Measurements from ENCODE around the gene IFIT2. TPM values are rescaled to one million over a fixed set of nuclear protein-coding genes. Genes with fewer than 3 reads are reported as not detected.

Gene IFIT2
- total RNA-seq, 4 donors from 2014 or later = 0.67 to 2.2 (median 1.9) TPM

DNA sequence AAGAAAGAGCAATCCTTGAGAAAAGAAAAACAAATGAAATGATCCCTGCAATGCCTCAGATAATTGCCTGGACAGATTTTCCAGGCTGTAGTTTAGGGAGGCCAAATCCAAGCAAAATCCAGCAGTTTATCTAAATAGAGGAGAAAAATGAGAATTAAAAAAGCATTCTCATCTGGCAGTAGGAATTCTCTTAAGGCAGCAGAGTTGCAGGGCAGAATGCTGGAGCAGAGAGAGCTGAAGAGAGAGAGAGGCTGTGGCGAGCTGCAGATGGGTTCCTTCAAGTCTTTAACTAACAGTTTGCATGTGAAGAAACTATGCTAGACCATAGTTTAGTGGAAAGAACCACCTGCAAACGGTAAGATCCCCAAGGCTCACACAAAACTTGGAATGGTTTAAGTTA, 44.3 kb upstream of the IFIT2 start:
- DNase-seq (ENCODE audit: low spot score in 2 of 2) = no peak
- no peak for TF ChIP-seq POLR2A (IDR thresholded peaks at IDR 0.05)
- TF ChIP-seq, protein P1, sequence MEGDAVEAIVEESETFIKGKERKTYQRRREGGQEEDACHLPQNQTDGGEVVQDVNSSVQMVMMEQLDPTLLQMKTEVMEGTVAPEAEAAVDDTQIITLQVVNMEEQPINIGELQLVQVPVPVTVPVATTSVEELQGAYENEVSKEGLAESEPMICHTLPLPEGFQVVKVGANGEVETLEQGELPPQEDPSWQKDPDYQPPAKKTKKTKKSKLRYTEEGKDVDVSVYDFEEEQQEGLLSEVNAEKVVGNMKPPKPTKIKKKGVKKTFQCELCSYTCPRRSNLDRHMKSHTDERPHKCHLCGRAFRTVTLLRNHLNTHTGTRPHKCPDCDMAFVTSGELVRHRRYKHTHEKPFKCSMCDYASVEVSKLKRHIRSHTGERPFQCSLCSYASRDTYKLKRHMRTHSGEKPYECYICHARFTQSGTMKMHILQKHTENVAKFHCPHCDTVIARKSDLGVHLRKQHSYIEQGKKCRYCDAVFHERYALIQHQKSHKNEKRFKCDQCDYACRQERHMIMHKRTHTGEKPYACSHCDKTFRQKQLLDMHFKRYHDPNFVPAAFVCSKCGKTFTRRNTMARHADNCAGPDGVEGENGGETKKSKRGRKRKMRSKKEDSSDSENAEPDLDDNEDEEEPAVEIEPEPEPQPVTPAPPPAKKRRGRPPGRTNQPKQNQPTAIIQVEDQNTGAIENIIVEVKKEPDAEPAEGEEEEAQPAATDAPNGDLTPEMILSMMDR (IDR thresholded peaks at IDR 0.05) = no peak
- intact Hi-C loops (cut with DNase I; ENCODE audit: low total_unique reads) = no loop called here
- H3K4me3 ChIP-seq (ENCODE audit: low read depth, poor library complexity, severe bottlenecking) = no peak overlapping the region
- 44 to 62% methylated on average over 2 of the region's 2 CpGs for WGBS, 2 donors

DNA sequence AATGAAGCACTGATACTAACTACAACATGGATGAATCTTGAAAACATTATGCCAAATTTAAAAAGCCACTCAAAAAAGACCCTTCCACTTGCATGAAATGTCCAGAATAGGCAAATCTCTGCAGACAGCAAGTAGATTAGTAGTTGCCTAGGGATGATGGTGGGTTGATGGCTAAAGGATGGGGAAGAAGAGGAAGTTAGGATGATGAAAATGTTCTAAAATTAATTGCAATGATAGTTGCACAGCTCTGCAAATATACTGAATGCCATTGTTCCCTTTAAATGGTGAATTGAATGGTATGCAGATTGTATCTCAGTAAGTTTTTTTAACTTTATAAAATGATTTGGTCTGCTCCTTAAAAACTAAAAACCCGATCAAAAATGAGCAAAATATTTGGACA, 43.0 kb upstream of the IFIT2 start:
- H3K4me3 ChIP-seq (ENCODE audit: low read depth, poor library complexity, severe bottlenecking) = no peak overlapping the region
- intact Hi-C loops (cut with DNase I; ENCODE audit: low total_unique reads) = no loop called here
- 66 to 78% methylated on average over 1 of the region's 1 CpG for WGBS, 2 donors
- no peak for DNase-seq (ENCODE audit: low spot score in 2 of 2)
- TF ChIP-seq, protein P1 (IDR thresholded peaks at IDR 0.05) = no peak
- no peak for TF ChIP-seq POLR2A (IDR thresholded peaks at IDR 0.05)

GRCh38 chr10:89262086-89263051, 39.5 kb upstream of the IFIT2 start:
- TF ChIP-seq, protein P1 (IDR thresholded peaks at IDR 0.05) = no peak
- no peak for TF ChIP-seq POLR2A (IDR thresholded peaks at IDR 0.05)
- whole genome bisulfite sequencing, 2 donors = 46 to 55% methylated on average over 5 of the region's 5 CpGs
- intact Hi-C loops (cut with DNase I; ENCODE audit: low total_unique reads) = no loop called here
- H3K4me3 ChIP-seq (ENCODE audit: low read depth, poor library complexity, severe bottlenecking) = no peak overlapping the region
- DNase-seq (ENCODE audit: low spot score in 2 of 2) = no peak

GRCh38 chr10:89263091-89263490, 38.8 kb upstream of the IFIT2 start:
- no peak for DNase-seq (ENCODE audit: low spot score in 2 of 2)
- WGBS, 2 donors = 32 to 47% methylated on average over 1 of the region's 1 CpG
- intact Hi-C loops (cut with DNase I; ENCODE audit: low total_unique reads) = no loop called here
- no peak overlapping the region for H3K4me3 ChIP-seq (ENCODE audit: low read depth, poor library complexity, severe bottlenecking)
- TF ChIP-seq, protein P1 (IDR thresholded peaks at IDR 0.05) = no peak
- no peak for TF ChIP-seq POLR2A (IDR thresholded peaks at IDR 0.05)

- no peak overlapping the region for H3K4me3 ChIP-seq (ENCODE audit: low read depth, poor library complexity, severe bottlenecking)
- TF ChIP-seq, protein P1 (IDR thresholded peaks at IDR 0.05) = no peak
- no peak for TF ChIP-seq POLR2A (IDR thresholded peaks at IDR 0.05)
- no peak for DNase-seq (ENCODE audit: low spot score in 2 of 2)
- intact Hi-C loops (cut with DNase I; ENCODE audit: low total_unique reads) = no loop called here
- WGBS, 2 donors = 82 to 92% methylated on average over 1 of the region's 1 CpG
These were observed 38.3 kb upstream of the IFIT2 start for GRCh38 chr10:89263531-89263930.
